Measurements from ENCODE around the gene NTN3.

NTN3 gene

GRCh38 chr16:2480948-2481347 lies 9.9 kb downstream of the NTN3 start:
- no peak for DNase-seq

- peak; percentile 22 for DNase-seq
Observed at GRCh38 chr16:2481676-2482075, 10.6 kb downstream of the NTN3 start.

GRCh38 chr16:2482249-2482648 lies 11.2 kb downstream of the NTN3 start:
- no peak for DNase-seq

- DNase-seq = peak; percentile 90
Observed at GRCh38 chr16:2482708-2483534, 11.8 kb downstream of the NTN3 start.

- DNase-seq = no peak
Observed at GRCh38 chr16:2483939-2484897, 13.1 kb downstream of the NTN3 start.

- DNase-seq = no peak
Observed at GRCh38 chr16:2484898-2485508, 13.9 kb downstream of the NTN3 start.

GRCh38 chr16:2485811-2486507 lies 14.9 kb downstream of the NTN3 start:
- no peak for DNase-seq

GRCh38 chr16:2486645-2487516 lies 15.8 kb downstream of the NTN3 start:
- peak; percentile 41 for DNase-seq

- no peak for DNase-seq
Observed at GRCh38 chr16:2487517-2487842, 16.4 kb downstream of the NTN3 start.

- DNase-seq = no peak
Observed at GRCh38 chr16:2487903-2488531, 16.9 kb downstream of the NTN3 start.

- peak; percentile 45 for DNase-seq
Observed at GRCh38 chr16:2489581-2489980, 18.5 kb downstream of the NTN3 start.

- peak; percentile 91 for DNase-seq
Observed at GRCh38 chr16:2490190-2491105, 19.4 kb downstream of the NTN3 start.

GRCh38 chr16:2492292-2492691 lies 21.2 kb downstream of the NTN3 start:
- no peak for DNase-seq

- no peak for DNase-seq
Observed at GRCh38 chr16:2493605-2494004, 22.5 kb downstream of the NTN3 start.

GRCh38 chr16:2494616-2495015 lies 23.5 kb downstream of the NTN3 start:
- no peak for DNase-seq

GRCh38 chr16:2495041-2495440 lies 23.9 kb downstream of the NTN3 start:
- DNase-seq = no peak

- DNase-seq = no peak
Observed at GRCh38 chr16:2496223-2497115, 25.4 kb downstream of the NTN3 start.

GRCh38 chr16:2497116-2497630 lies 26.1 kb downstream of the NTN3 start:
- DNase-seq = peak; percentile 75
